IMR-90 (cell line): ENCODE data around the gene BPIFB1. TPM values are rescaled to one million over a fixed set of nuclear protein-coding genes. Genes with fewer than 3 reads are reported as not detected.
A peak's percentile ranks its signal among the peaks of the same experiment; 100 is the strongest.

Experiments
- ATAC-seq: fragments of 200-7000 bp; cut with Tn5 transposase; 2 replicates; pipeline ENCODE4 v1.9.1; 2020; ENCODE audit warnings: low read depth, mild to moderate bottlenecking, moderate library complexity
- BruUV-seq: library from RNA; stranded (reverse); fragments of 400-500 nt; replicated peaks from 2 replicates; lab custom pipeline; 2021; lab: Mats Ljungman, UMichigan
- CTCF ChIA-PET: fragments of 300-600 bp; formaldehyde crosslinking; extraction: SDS; loops from one replicate; lab custom pipeline; 2021; ENCODE audit warnings: antibody characterized with exemption; lab: Yijun Ruan, JAX
- POLR2A ChIA-PET: fragments of 300-600 bp; sonication (Branson Sonifier 250); formaldehyde crosslinking; loops from one replicate; lab custom pipeline; 2022; ENCODE audit warnings: antibody characterized with exemption; ENCODE audit not compliant: unreplicated experiment; lab: Charles Lee
- DNase-seq: peaks from one replicate; pipeline ENCODE4 v3.0.0; 2013
- H2AFZ ChIP-seq: replicated peaks from 2 replicates; pipeline ENCODE3; 2013; ENCODE audit warnings: low read length, mild to moderate bottlenecking; ENCODE audit not compliant: poor library complexity
- H2AK5ac ChIP-seq: 2 replicates; pipeline ENCODE4 v1.6.1; 2013; ENCODE audit warnings: low read depth, low read length, inconsistent platforms
- H2AK9ac ChIP-seq: replicated peaks from 2 replicates; pipeline ENCODE3; 2013; ENCODE audit warnings: mild to moderate bottlenecking, low read depth, low read length, moderate library complexity; ENCODE audit not compliant: poor library complexity
- H2BK120ac ChIP-seq: 2 replicates; pipeline ENCODE4 v1.6.1; 2013; ENCODE audit warnings: low read depth, low read length, inconsistent platforms
- H2BK15ac ChIP-seq: 3 replicates; pipeline ENCODE4 v1.6.1; 2013; ENCODE audit warnings: low read depth, low read length, inconsistent platforms
- H2BK20ac ChIP-seq: 2 replicates; pipeline ENCODE4 v1.6.1; 2013; ENCODE audit warnings: low read depth, mild to moderate bottlenecking, inconsistent platforms, low read length, moderate library complexity
- H2BK5ac ChIP-seq: 2 replicates; pipeline ENCODE4 v1.6.1; 2013; ENCODE audit warnings: mild to moderate bottlenecking, low read depth, low read length, inconsistent platforms; ENCODE audit not compliant: poor library complexity, severe bottlenecking
- H3K14ac ChIP-seq: replicated peaks from 2 replicates; pipeline ENCODE4 v1.6.1; 2013; ENCODE audit warnings: low read depth, low read length, inconsistent platforms
- H3K18ac ChIP-seq: 2 replicates; pipeline ENCODE4 v1.6.1; 2013; ENCODE audit warnings: low read depth, low read length, control low read depth
- H3K23ac ChIP-seq: 2 replicates; pipeline ENCODE4 v1.6.1; 2013; ENCODE audit warnings: low read depth, low read length, inconsistent platforms
- H3K27ac ChIP-seq: 2 replicates; pipeline ENCODE4 v1.5.1; 2013; ENCODE audit warnings: mild to moderate bottlenecking, control low read depth, low read length; ENCODE audit not compliant: insufficient read depth
- H3K27me3 ChIP-seq: 2 replicates; pipeline ENCODE4 v1.6.1; 2013; ENCODE audit warnings: low read length; ENCODE audit not compliant: control insufficient read depth, insufficient read depth
- H3K36me3 ChIP-seq: 2 replicates; pipeline ENCODE4 v1.6.1; 2013; ENCODE audit warnings: low read length, mixed read lengths; ENCODE audit not compliant: control insufficient read depth, insufficient read depth
- H3K4ac ChIP-seq: 2 replicates; pipeline ENCODE4 v1.6.1; 2013; ENCODE audit warnings: low read depth, low read length, inconsistent platforms
- H3K4me1 ChIP-seq: 2 replicates; pipeline ENCODE4 v1.6.1; 2013; ENCODE audit warnings: low read length, mixed read lengths; ENCODE audit not compliant: control insufficient read depth, insufficient read depth
- H3K4me2 ChIP-seq: 2 replicates; pipeline ENCODE4 v1.6.1; 2013; ENCODE audit warnings: low read depth, mild to moderate bottlenecking, control low read depth, low read length, moderate library complexity
- H3K4me3 ChIP-seq: 2 replicates; pipeline ENCODE4 v1.5.1; 2013; ENCODE audit warnings: low read depth, mild to moderate bottlenecking, control low read depth, low read length, moderate library complexity; ENCODE audit not compliant: insufficient read depth
- H3K56ac ChIP-seq: 2 replicates; pipeline ENCODE4 v1.6.1; 2013; ENCODE audit warnings: low read length, inconsistent platforms; ENCODE audit not compliant: insufficient read depth; ENCODE audit errors: extremely low read depth
- H3K79me1 ChIP-seq, 2 experiments: 2 replicates each; pipeline ENCODE4 v1.6.1; 2013; ENCODE audit warnings: low read length in 2 of 2, inconsistent platforms in 1 of 2, low read depth in 1 of 2
- H3K9ac ChIP-seq: 2 replicates; pipeline ENCODE4 v1.6.1; 2013; ENCODE audit warnings: low read depth, low read length, control low read depth
- H3K9me1 ChIP-seq: 2 replicates; pipeline ENCODE4 v1.6.1; 2013; ENCODE audit warnings: low read length, inconsistent platforms; ENCODE audit not compliant: insufficient read depth
- H3K9me3 ChIP-seq: 2 replicates; pipeline ENCODE4 v1.6.1; 2013; ENCODE audit warnings: low read length; ENCODE audit not compliant: control insufficient read depth, insufficient read depth
- H4K20me1 ChIP-seq: 2 replicates; pipeline ENCODE4 v1.6.1; 2013; ENCODE audit warnings: low read length, inconsistent platforms; ENCODE audit not compliant: insufficient read depth
- H4K5ac ChIP-seq: 2 replicates; pipeline ENCODE4 v1.6.1; 2013; ENCODE audit warnings: mild to moderate bottlenecking, low read depth, low read length, control low read depth
- H4K8ac ChIP-seq, 2 experiments: 2 replicates each; pipeline ENCODE4 v1.6.1; 2013; ENCODE audit warnings: low read depth in 2 of 2, low read length in 2 of 2, control low read depth in 1 of 2, inconsistent platforms in 1 of 2
- H4K91ac ChIP-seq: 2 replicates; pipeline ENCODE4 v1.6.1; 2013; ENCODE audit warnings: low read depth, low read length, inconsistent platforms; ENCODE audit not compliant: insufficient read depth
- CEBPB ChIP-seq: IDR thresholded peaks from 2 replicates; pipeline ENCODE4 v1.6.1; 2012; ENCODE audit warnings: low read depth, low read length, improper control_type of control experiment
- RAD21 ChIP-seq: IDR thresholded peaks from 2 replicates; pipeline ENCODE4 v1.6.1; 2012; ENCODE audit warnings: low read length, improper control_type of control experiment
- WGBS, 2 experiments: methylation state at CpG; one replicate each; pipeline versions ENCODE4 v1.1.5 to v1.1.7; 2013; ENCODE audit warnings: missing lambda C conversion rate in 2 of 2; ENCODE audit not compliant: insufficient read length in 1 of 2; ENCODE audit errors: extremely low coverage in 2 of 2; 5-methylcytosine and 5-hydroxymethylcytosine counted together
- dilution Hi-C: fragments of 300-500 bp; cut with HindIII; formaldehyde crosslinking; loops from one replicate; pipeline ENCODE4 v1.14.3; 2018; ENCODE audit warnings: low sequenced_read_pairs; ENCODE audit not compliant: unreplicated experiment
- in situ Hi-C: fragments of 300-500 bp; cut with MboI; formaldehyde crosslinking; loops from 3 replicates; pipeline ENCODE4 v1.14.3; 2019; ENCODE audit warnings: low sequenced_read_pairs, inconsistent platforms, mixed read lengths
- intact Hi-C: fragments of 100-400 bp; cut with micrococcal nuclease; formaldehyde crosslinking; loops from 2 replicates; pipeline ENCODE4 v1.10.0; 2022
- polyA plus RNA-seq, 3 experiments: library from polyadenylated mRNA; depleted of rRNA; stranded (reverse); fragments of >200 nt; gene quantifications; 2 replicates each; pipeline ENCODE4 v1.2.3, GENCODE V29; 2012; ENCODE audit warnings: low replicate concordance in 1 of 3
- total RNA-seq: library from RNA; depleted of rRNA; stranded (reverse); fragments of >200 nt; gene quantifications from 2 replicates; pipeline ENCODE4 v1.2.3, GENCODE V29; 2012; rRNA removed
- TF ChIP-seq, protein P1 (sequence below): fragments of 150-350 bp; IDR thresholded peaks from 2 replicates; pipeline ENCODE4 v1.6.1; 2016; ENCODE audit warnings: low read depth, mild to moderate bottlenecking, low read length, moderate library complexity, borderline replicate concordance

The BPIFB1 gene
- total and polyA plus RNA-seq, 2 of the 4 experiments (the other 2 are of a cell fraction): not detected

DNA sequence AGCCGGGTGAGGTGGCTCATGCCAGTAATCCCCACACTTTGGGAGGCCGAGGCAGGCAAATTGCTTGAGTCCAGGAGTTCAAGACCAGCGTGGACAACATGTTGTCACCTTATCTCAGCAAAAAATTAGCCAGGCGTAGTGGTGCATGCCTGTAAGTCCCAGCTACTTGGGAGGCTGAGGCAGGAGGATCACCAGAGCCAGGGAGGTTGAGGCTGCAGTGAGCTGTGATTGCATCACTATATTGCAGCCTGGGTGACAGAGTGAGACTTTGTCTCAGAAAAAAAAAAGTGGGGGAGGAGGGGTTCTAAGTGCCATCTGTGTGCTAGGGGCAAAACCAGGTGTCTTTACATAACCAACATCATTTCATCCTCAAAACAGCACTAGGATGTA, 70.0 kb downstream of the BPIFB1 start:
- intact Hi-C loops: no loop called here
- Histone ChIP-seq H4K5ac (no peak overlapping the region), H3K4me3 (no peak overlapping the region), H4K8ac (no peak overlapping the region), H2AK9ac (no peak overlapping the region), H3K18ac (no peak overlapping the region), H2BK5ac (no peak overlapping the region), H3K4me2 (no peak overlapping the region), H3K36me3 (peaks cover 14% of the 10 kb centered on the region), H3K56ac (no peak overlapping the region), H2BK120ac (no peak overlapping the region), H3K4me1 (no peaks in the 10 kb centered on the region; the same call in 1 of the 2 replicates), H3K79me1 (no peaks in the 10 kb centered on the region), H4K91ac (no peak overlapping the region), H2BK15ac (no peak overlapping the region), H3K14ac (no peak overlapping the region), H3K27me3 (no peaks in the 10 kb centered on the region), H2AK5ac (no peak overlapping the region), H3K9me1 (peaks cover 4% of the 10 kb centered on the region; the same call in 1 of the 2 replicates), H2BK20ac (no peak overlapping the region), H3K4ac (no peak overlapping the region), H2AFZ (no peak overlapping the region), H3K9me3 (no peaks in the 10 kb centered on the region), H3K23ac (no peak overlapping the region), H3K9ac (no peak overlapping the region), H4K20me1 (no peaks in the 10 kb centered on the region), H3K27ac (no peak overlapping the region)
- WGBS, 2 experiments: 82% methylated on average over 4 of the region's 4 CpGs; no CpG with 5 or more reads in 1 of the 2 experiments
- POLR2A ChIA-PET: no interaction called here
- dilution Hi-C loops: no loop called here
- ATAC-seq (no peak), DNase-seq (no peak)
- CTCF ChIA-PET: no interaction called here
- no TSS peak for BruUV-seq
- in situ Hi-C loops: no loop called here
- 0 out of 2 replicates have a peak, but pooled peaks have one; percentile 9 for TF ChIP-seq CEBPB
- TF ChIP-seq, protein P1, sequence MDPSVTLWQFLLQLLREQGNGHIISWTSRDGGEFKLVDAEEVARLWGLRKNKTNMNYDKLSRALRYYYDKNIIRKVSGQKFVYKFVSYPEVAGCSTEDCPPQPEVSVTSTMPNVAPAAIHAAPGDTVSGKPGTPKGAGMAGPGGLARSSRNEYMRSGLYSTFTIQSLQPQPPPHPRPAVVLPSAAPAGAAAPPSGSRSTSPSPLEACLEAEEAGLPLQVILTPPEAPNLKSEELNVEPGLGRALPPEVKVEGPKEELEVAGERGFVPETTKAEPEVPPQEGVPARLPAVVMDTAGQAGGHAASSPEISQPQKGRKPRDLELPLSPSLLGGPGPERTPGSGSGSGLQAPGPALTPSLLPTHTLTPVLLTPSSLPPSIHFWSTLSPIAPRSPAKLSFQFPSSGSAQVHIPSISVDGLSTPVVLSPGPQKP: no peak
- no peak for TF ChIP-seq RAD21

Other genes starting within 250 kb of the BPIFB1 start
- gene BPIFB3, start 229.3 kb upstream of the BPIFB1 start, total RNA-seq: not detected in 2 replicates
- gene BPIFB3, start 229.3 kb upstream of the BPIFB1 start, polyA plus RNA-seq (2012; rRNA removed): not detected in 2 replicates
- gene BPIFB4, start 203.6 kb upstream of the BPIFB1 start, total RNA-seq: not detected in 2 replicates
- gene BPIFB4, start 203.6 kb upstream of the BPIFB1 start, polyA plus RNA-seq (2012; rRNA removed): not detected in 2 replicates
- not detected in 2 replicates for gene BPIFA2, start 115.1 kb upstream of the BPIFB1 start, total RNA-seq
- gene BPIFA2, start 115.1 kb upstream of the BPIFB1 start, polyA plus RNA-seq (2012; rRNA removed): not detected in 2 replicates
- gene BPIFA3, start 65.9 kb upstream of the BPIFB1 start, total RNA-seq: not detected in 2 replicates
- gene BPIFA3, start 65.9 kb upstream of the BPIFB1 start, polyA plus RNA-seq (2012; rRNA removed): not detected in 2 replicates
- not detected in 2 replicates for gene BPIFA1, start 47.2 kb upstream of the BPIFB1 start, total RNA-seq
- gene BPIFA1, start 47.2 kb upstream of the BPIFB1 start, polyA plus RNA-seq (2012; rRNA removed): not detected in 2 replicates
- 22.2 and 28.1 TPM in 2 replicates for gene CDK5RAP1, start 118.3 kb downstream of the BPIFB1 start, total RNA-seq
- gene CDK5RAP1, start 118.3 kb downstream of the BPIFB1 start, polyA plus RNA-seq (2012; rRNA removed): 21.7 and 23.9 TPM in 2 replicates
- 13.3 and 15.4 TPM in 2 replicates for gene SNTA1, start 160.5 kb downstream of the BPIFB1 start, total RNA-seq
- gene SNTA1, start 160.5 kb downstream of the BPIFB1 start, polyA plus RNA-seq (2012; rRNA removed): 10.6 and 12.1 TPM in 2 replicates
- 3.3 and 3.8 TPM in 2 replicates for gene CBFA2T2, start 206.9 kb downstream of the BPIFB1 start, total RNA-seq
- 6.2 and 6.3 TPM in 2 replicates for gene CBFA2T2, start 206.9 kb downstream of the BPIFB1 start, polyA plus RNA-seq (2012; rRNA removed)